GM18867 (cell line): ENCODE measurements around the gene FLT4.

Experiments used
- ATAC-seq: cut with Tn5 transposase; IDR thresholded peaks from one replicate; pipeline ENCODE4 v1.9.1; 2021; ENCODE audit warnings: mild to moderate bottlenecking, moderate library complexity; ENCODE audit not compliant: unreplicated experiment

FLT4 gene

DNA sequence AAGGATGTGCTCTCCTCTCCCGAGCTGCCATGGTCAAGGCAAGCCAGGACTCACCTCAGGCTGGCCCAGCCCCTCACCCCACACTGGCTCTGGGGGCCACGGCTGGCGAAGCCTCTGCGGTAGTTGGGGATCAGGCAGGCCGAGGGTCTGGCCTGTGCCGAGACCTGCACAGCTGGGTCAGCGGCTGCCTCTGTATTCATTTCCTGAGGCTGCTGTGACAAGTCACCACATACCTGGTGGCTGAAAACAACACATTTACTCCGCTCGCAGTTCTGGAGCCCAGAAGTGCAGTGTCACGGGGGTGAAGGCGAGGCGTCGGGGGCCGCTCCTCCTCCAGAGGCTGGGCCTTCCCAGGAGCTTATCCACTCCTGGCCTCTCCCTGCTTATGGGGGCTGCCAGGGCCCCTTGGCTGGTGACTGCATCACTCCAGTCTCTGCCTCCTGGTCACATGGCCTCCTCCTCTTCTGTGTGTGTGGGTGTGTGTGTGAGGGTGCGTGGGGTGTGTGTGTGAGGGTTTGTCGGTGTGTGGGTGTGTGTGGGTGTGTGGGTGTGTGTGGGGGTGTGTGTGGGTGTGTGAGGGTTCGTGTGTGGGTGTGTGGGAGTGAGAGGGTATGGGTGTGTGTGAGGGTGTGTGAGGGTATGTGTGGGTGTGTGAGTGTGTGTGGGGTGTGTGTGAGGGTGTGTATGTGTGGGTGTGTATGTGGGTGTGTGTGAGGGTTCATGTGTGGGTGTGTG is 54.9 kb downstream of the FLT4 start:
- no peak for ATAC-seq

DNA sequence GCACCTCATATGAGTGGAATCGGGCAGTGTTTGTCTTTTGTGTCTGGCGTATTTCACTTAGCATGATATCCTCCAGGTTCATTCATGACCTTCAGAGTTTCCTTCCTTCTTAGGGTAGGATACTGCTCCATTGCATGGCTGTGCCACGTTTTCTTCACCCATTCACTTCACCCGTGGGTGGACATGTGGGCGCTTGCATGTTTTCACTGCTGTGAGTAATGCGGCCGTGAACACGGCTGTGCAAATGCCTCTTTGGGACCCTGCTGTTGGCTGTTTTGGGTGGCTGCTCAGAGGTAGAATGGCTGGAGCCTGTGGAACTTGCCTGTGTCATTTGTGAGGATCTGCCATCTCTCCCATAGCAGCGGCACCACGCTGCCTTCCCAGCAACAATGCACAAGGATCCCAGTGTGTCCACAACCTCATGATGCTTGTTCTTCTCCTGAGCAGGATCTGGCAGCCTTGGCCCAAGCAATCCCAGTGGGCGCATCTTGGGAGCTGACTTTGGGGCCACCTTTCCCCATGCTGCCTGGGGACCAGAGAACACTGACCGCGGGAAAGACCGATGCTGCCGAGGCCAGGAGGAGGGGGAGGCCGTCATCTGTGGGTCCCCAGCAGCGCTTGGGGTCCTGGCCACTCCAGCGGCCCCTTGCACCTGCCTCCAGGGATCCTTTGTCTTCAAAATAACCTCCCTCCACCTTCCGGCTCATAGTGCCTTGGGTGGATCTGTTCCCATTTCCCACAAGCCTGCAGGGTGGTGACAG is 55.8 kb downstream of the FLT4 start:
- no peak for ATAC-seq

DNA sequence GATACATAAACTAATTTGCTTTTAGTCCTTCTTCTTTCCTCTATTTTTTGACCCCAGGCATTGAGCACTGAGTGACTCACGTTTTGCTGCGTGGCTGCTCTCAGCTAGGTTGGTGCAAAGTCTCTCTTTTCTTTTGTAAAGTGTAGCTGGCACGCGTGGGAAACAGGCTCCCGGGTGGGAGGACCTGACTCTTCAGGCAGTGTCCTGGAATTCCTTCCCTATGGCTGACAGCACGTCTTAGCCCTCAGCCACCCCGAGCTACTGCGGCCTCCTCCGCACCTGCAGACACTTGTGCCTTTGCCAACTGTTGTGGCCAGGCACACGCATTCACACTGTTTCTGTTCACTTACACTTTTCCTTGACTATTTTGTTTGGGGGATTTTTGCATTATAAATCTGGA is 57.2 kb downstream of the FLT4 start:
- ATAC-seq, result no peak

DNA sequence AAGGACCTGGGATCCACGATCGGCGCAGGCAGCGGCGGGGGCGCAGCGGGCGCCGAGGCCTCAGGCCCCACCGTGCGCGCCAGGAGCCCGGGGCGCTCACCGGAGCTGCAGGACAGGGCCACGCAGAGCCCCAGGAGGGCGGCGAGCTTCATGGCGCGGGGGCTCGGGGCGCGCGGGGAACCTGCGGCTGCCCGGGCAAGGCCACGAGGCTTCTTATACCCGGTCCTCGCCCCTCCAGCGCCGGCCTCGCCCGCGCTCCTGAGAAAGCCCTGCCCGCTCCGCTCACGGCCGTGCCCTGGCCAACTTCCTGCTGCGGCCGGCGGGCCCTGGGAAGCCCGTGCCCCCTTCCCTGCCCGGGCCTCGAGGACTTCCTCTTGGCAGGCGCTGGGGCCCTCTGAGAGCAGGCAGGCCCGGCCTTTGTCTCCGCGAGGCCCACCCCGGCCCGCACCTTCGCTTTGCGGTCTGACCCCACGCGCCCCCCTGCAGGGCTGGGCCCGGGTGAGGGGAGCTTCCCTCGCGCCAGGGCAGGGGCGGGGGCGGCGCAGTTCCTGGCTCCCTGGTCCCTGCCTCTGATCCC is 58.0 kb downstream of the FLT4 start, which contains the start of gene SCGB3A1:
TSS of gene SCGB3A1 (minus strand) at position 189 of the 577 bp plus-strand sequence. CDS start at position 152, 37 bp downstream.
- no peak for ATAC-seq

DNA sequence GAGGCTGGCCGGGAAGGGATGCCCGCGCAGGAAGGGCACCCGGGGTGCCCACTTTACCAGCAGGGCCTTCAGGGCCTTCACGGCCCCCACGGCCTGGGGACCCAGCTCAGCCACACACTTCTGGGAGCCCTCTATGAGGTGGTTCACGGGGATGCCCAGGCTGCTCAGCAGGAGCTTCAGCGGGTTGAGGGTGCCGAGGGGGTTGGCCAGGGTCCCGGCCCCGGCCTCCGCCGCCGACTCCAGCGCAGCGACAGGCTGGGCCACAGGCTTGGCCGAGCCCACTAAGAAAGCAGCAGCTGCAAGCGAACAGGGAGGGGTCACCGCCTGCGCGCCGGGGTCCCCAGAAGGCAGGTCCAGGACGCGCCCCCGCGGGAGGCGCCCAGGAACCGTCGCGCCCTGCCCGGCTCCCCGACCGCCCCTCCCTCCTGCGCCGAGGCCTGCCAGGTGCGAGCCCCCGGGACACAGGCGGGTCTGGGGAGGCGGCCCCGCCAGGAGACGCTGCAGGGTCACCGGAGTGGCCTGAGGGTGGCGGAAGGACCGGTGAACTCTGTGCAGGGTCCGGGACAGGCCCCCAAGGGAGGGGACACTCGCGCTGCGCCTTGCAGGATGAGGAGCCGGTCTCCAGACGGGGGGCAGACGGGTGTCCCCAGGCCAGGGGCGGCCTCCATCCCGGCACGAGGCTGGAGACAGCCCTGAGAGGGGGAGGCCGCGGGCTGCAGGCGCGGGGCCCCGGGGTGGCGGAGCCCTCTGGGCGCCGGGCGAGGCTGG is 58.7 kb downstream of the FLT4 start:
- ATAC-seq, result no peak

DNA sequence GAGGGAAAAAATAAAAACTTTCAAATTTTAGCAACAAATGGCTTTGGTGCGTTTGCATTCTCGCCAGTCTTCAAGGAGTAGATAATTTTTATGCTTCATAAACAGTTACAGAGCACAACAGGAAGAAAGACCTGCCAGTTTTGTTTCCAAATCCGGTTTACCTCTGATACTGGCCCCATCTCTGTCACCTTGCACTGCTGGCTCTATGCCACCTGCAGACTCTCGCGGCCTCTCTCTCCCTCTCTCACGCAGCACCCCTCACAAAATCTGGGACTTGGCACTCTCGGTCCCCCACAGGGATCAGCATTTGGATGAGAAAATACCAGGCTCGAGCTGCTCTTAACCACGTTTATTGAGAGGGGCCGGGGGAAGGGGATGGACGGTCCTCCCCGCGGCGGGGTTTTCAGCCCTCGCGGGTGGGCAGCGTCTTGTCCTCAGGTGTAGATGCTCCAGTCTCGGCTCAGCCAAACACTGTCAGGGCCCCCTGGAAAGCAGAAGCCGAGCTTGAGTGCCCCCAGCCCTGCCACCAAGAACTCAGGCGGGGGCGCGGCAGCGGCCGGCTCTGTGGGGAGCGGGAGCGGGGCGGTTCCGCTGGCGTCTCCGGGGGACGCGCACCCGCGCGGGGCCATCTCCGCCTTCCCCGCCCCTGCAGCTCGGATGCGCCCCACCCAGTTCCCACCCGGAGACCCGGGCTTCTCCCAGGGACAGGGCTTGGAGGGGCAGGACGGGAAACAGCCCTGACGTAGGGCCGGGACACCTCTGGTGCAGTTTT is 59.4 kb downstream of the FLT4 start:
- ATAC-seq, result no peak

DNA sequence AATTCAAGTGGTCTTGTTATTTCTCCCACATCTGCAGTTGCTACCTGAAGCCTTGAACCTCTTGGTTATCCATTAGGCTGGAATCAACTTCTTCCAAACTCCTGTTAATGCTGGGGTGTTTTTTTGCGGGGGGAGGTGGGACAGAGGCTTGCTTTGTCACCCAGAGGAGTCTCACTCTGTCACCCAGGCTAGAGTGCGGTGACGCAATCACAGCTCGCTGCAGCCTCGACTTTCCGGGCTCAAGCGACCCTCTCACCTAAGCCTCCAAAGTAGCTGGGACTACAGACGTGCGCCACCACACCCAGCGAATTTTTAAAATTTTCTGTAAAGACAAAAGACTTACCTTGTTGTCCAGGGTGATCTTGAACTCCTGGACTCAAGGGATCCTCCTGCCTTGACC is 62.5 kb downstream of the FLT4 start:
- no peak for ATAC-seq

DNA sequence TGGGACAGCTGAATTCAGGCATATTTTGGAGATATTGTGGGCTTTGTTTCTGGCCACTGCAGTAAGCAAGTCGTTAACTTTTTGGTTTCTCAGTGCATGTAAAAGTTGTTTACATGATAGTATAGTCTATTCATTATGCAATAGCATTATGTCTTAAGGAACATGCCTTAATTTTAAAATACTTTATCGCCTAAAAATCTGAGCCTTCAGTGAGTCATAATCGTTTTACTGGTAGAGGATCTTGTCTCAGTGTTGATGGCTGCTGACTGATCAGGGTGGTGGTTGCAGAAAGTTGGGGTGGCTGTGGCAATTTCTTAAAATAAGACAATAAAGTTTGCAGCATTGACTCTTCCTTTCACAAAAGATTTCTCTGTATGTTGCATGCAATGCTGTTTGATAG is 63.2 kb downstream of the FLT4 start:
- ATAC-seq, result no peak

DNA sequence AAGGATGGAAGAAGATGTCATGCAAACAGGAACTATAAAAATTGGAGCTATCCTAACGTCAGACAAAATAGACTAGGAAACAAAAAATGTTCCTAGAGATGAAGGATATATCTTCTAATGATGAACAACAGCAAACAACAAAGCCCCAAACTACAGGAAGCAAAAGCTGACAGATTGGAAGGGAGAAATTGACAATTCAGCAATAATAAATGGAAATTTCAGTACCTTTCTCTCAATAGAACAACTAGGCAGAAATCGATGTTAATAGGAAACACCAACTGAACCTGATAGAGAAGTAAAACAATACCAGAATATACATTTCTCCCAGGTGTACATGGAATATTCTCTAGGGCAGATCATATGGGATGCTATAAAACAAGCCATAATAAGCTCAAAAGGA is 65.7 kb downstream of the FLT4 start:
- no peak for ATAC-seq

DNA sequence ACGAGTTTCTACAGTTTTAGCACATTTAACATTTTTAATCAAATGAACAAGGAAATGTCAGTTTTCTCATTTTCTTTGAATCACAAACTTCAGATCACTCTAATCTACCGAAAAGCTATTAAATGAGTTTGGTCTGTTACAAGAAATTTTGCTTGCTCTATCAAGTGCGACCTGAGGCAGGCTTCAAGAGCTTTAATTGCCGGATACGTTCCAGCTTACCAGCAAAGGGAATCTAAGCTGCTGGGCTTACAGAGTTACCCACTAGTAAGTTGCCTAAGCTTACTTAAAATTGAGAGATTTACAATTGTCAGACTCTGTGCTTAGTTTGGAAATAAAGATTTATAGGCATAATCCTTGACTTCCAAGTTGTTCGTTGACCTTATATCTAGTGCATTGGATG is 68.7 kb downstream of the FLT4 start:
- ATAC-seq, result no peak

DNA sequence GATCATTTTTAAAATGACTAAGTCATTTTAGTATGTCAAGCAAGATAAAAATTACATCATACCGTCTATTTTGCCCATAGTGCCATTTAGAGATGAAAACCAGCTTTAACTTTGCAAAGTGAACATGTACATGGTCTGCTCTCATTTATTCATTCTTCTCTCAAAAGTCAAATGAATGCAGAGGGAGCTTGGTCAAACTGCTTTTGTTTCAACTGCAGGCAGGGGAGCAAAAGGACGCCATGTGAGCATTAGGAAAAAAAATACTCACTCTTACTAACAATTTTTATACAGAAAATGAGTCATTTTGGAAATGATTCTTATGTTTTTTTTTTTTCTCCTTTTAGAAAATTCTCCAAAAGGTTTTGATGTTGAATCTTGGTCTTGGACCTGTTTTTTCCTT is 73.8 kb downstream of the FLT4 start:
- ATAC-seq, result no peak

DNA sequence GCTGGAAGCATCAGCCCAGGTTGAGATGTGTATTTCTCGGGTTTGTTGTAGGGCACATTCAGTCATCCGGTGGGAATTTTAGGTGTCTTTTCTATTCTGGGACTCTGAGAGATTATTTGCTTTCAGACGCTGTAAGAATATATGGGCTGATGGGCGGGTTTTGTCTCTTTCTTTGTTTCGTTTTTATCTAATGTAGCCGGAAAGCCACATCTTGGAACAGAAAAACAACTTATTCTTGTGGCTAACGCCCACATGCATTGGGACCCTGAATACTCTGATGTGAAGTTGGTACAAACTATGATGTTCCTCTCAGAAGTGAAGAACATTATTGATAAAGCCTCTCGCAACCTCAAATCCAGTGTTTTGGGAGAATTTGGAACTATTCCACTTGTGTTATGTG is 80.5 kb downstream of the FLT4 start:
- no peak for ATAC-seq

DNA sequence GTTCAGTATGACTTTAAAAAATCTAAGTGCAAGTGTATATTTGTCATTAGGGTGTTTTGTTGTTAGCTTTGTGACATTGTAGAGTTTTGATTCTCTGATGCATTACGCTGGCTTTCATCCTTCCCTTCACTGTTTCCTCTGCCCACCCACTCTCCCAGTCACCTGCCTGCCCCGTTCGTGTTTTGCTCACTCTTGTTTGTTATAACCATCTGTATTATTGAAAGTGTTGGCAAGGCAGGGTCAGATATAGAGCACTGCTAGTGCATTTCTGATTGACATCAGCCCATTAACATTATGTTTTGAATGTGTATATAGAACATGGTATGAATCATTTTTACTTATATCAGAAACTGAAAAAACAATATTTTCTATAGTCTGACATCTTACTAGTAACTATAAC is 85.4 kb downstream of the FLT4 start:
- no peak for ATAC-seq

DNA sequence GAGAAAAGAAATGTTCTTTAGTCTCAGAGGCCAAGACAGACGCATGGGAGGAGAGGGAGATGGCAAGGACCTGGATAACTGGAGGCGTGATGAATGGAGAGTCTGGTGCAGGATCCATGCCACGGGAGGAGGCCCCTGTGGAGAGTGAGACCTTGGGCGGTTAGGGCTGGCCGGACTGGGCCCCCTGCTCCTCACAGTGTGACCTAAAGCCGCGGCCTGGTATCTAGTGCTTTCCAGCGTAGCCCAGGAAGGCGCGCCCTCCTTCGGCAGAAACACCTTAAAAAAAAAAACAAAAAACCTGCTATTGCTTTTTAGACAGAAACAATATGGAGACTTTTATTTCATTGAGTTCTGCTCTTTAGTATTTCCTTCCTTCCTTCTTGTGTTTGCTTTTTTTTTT is 91.2 kb downstream of the FLT4 start:
- no peak for ATAC-seq

DNA sequence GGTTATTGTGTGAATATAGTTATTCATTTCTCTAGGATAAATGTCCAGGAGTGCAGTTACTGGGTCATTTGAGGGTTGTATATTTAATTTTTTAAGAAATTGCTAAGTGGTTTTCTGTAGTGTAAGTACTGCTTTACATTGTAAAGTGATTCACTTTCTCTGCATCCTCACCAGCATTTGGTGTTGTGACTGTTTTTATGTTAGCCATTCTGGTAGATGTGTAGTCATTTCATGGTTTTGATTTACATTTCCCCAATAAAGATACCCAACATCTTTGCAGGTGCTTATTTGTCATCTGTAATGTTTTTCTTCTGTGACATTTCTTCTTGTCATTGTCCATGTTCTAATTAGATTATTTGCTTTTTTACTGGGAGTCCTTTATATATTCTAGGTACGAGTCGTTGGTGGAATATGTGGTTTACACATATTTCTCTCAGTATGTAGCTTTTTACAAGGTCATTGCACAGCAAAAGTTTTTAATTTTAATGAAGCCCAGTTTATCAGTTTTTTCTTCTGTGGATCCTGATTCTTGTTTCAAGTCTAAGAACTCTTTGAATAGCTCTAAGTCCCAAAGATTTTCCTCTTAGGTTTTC is 92.1 kb downstream of the FLT4 start:
- no peak for ATAC-seq

DNA sequence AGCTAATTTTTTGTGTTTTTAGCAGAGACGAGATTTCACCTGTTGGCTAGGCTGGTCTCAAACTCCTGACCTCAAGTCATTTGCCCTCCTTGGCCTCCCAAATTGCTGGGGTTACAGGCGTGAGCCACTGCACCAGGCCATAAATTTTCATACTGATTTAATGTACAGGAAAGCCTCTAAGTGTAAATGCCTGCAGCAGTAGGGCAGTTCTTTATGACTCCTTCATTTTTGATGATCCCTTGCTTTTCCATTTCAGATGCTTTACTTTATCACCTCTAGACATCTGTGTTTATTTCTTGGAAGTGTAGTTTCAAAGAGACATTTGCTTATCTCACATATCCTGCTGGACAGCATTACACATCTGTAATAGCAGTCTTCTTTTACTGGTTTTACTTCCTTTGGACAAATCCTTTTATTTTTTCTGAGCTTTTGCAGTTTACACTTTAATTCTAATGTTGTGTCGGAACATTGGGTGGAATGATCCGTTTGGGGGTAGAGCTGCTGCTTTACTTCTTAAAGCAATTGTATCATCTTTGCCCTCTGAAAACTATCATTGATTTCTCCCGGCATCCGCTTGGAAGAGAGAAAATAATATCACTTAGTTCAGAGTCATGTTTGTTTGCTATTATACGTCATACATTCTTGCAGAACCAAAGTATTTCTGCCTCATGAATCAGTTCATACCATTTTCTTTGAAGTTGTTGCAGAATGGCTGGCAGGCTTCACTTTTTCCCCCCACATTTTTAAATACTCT is 94.1 kb downstream of the FLT4 start:
- no peak for ATAC-seq

DNA sequence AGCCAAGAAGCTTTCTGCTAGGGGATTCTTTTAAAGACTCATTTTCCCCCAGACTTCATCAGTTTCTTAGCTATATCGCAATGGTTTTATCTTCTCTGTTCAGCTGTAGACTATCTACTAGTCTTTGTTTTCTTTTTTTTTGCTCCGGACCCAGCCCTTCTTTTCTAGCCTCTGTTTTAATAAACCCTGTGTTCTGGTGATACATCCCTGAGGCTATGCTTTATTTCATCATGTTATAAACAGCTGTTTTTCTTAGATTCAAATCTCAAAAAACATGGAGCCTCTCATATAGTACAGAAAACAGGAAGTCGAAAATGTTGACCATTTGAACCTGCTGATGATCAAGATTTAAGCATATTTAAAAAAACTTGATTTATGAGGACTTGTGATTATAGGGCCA is 95.9 kb downstream of the FLT4 start:
- ATAC-seq, result no peak
